ENCODE measurements around the gene EXTL1. TPM values are rescaled to one million over a fixed set of nuclear protein-coding genes. Genes with fewer than 3 reads are reported as not detected.

Gene EXTL1
- total and polyA plus RNA-seq, 10 of the 15 experiments (the other 5 are each of a cell fraction or from before 2014, with no cell fraction given) = not detected

DNA sequence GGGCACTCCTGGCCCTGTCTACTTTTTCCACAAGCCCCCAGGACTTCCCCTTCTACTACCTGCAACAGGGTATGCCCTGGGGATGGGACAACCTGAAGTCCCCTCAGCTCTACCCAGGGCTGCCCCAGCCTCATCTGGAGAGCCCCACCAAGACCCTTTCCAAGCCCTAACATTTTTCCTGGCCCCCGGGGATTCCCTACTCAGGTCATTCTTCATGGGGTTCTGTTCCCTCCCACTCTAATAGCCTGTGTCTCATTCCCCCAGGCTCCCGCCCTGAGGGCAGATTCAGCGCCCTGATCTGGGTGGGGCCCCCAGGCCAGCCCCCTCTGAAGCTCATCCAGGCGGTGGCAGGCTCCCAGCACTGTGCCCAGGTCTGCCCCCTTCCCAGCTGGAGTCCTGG, 9.6 kb downstream of the EXTL1 start:
- no peak for DNase-seq (ENCODE audit: low read depth, low spot score)
- Histone ChIP-seq H3K79me2 (ENCODE audit: control insufficient read depth, insufficient read depth, low read length) (no peaks in the 10 kb centered on the region), H3K27ac (ENCODE audit: control insufficient read depth, insufficient read depth) (no peak overlapping the region), H3K4me3 (no peak overlapping the region), H2AFZ (ENCODE audit: control insufficient read depth, low read depth, low read length) (no peak overlapping the region), H3K9me3 (replicated peaks; ENCODE audit: control insufficient read depth, insufficient read depth, low read length) (0 out of 3 replicates have a peak, but pooled peaks cover 2% of the 10 kb centered on the region), H3K4me2 (ENCODE audit: control insufficient read depth, insufficient read depth) (no peak overlapping the region), H3K36me3 (ENCODE audit: control insufficient read depth in 2 of 2, insufficient read depth in 2 of 2, low read length in 1 of 2) (no peaks in the 10 kb centered on the region), H3K9ac (ENCODE audit: control insufficient read depth, insufficient read depth, low read length) (no peak overlapping the region), H3K27me3 (replicated peaks in 1 of 2; ENCODE audit: control insufficient read depth in 2 of 2, insufficient read depth in 2 of 2, low read length in 1 of 2) (peaks cover 0 to 2% of the 10 kb centered on the region in 2 experiments; a peak in 3 of 4 replicates), H3K4me1 (ENCODE audit: control insufficient read depth, insufficient read depth, low read length) (peaks cover 7% of the 10 kb centered on the region; the same call in 1 of the 2 replicates), H4K20me1 (ENCODE audit: control insufficient read depth, insufficient read depth) (no peaks in the 10 kb centered on the region)
- ChIA-PET POLR2A (interaction anchor here (0.6 kb wide), 1 partner anchor 535 kb away, joined by 3 read pairs; no protein-coding TSS in a partner anchor), CTCF (interaction anchor here (1.7 kb wide), 2 partner anchors 114 to 128 kb away, joined by 4 to 6 read pairs; no protein-coding TSS in a partner anchor), RAD21 (ENCODE audit: unreplicated experiment) (no interaction called here), SMC1A (ENCODE audit: uncharacterized antibody, unreplicated experiment) (no interaction called here)
- no peak for FAIRE-seq
- intact Hi-C loops (cut with micrococcal nuclease; ENCODE audit: unreplicated experiment) = no loop called here
- 0% methylated on average over 4 of the region's 4 CpGs for WGBS (ENCODE audit: insufficient coverage, insufficient replicate concordance, low lambda C conversion rate, missing lambda C conversion rate)
- in situ Hi-C loops (cut with MboI) = no loop called here
- no peak for ATAC-seq
- BruUV-seq (replicated peaks) = no TSS peak
- TF ChIP-seq, protein P1, sequence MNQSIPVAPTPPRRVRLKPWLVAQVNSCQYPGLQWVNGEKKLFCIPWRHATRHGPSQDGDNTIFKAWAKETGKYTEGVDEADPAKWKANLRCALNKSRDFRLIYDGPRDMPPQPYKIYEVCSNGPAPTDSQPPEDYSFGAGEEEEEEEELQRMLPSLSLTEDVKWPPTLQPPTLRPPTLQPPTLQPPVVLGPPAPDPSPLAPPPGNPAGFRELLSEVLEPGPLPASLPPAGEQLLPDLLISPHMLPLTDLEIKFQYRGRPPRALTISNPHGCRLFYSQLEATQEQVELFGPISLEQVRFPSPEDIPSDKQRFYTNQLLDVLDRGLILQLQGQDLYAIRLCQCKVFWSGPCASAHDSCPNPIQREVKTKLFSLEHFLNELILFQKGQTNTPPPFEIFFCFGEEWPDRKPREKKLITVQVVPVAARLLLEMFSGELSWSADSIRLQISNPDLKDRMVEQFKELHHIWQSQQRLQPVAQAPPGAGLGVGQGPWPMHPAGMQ (IDR thresholded peaks at IDR 0.05; ENCODE audit: borderline replicate concordance) = no peak
- TF ChIP-seq DPF2 (IDR thresholded peaks at IDR 0.05) (no peak), MYB (IDR thresholded peaks at IDR 0.05; ENCODE audit: borderline replicate concordance, low read depth, low read length) (no peak), SIN3A (IDR thresholded peaks at IDR 0.05; ENCODE audit: low read depth, low read length) (no peak), ZNF207 (IDR thresholded peaks at IDR 0.05; ENCODE audit: borderline replicate concordance) (no peak), BCL11A (IDR thresholded peaks at IDR 0.05; ENCODE audit: low read depth, low read length) (no peak), HDGF (IDR thresholded peaks at IDR 0.05) (no peak), YBX1 (IDR thresholded peaks at IDR 0.05) (no peak), EP300 (IDR thresholded peaks at IDR 0.05; ENCODE audit: borderline replicate concordance in 1 of 2, control insufficient read depth in 1 of 2, low read depth in 2 of 2, low read length in 2 of 2) (no peak), ZNF217 (IDR thresholded peaks at IDR 0.05) (no peak), MEF2A (IDR thresholded peaks at IDR 0.05; ENCODE audit: insufficient read depth, low read depth, low read length) (no peak)
- TF ChIP-seq, protein P2, sequence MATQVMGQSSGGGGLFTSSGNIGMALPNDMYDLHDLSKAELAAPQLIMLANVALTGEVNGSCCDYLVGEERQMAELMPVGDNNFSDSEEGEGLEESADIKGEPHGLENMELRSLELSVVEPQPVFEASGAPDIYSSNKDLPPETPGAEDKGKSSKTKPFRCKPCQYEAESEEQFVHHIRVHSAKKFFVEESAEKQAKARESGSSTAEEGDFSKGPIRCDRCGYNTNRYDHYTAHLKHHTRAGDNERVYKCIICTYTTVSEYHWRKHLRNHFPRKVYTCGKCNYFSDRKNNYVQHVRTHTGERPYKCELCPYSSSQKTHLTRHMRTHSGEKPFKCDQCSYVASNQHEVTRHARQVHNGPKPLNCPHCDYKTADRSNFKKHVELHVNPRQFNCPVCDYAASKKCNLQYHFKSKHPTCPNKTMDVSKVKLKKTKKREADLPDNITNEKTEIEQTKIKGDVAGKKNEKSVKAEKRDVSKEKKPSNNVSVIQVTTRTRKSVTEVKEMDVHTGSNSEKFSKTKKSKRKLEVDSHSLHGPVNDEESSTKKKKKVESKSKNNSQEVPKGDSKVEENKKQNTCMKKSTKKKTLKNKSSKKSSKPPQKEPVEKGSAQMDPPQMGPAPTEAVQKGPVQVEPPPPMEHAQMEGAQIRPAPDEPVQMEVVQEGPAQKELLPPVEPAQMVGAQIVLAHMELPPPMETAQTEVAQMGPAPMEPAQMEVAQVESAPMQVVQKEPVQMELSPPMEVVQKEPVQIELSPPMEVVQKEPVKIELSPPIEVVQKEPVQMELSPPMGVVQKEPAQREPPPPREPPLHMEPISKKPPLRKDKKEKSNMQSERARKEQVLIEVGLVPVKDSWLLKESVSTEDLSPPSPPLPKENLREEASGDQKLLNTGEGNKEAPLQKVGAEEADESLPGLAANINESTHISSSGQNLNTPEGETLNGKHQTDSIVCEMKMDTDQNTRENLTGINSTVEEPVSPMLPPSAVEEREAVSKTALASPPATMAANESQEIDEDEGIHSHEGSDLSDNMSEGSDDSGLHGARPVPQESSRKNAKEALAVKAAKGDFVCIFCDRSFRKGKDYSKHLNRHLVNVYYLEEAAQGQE (IDR thresholded peaks at IDR 0.05; ENCODE audit: low read depth, low read length) = no peak
- TF ChIP-seq, protein P3, sequence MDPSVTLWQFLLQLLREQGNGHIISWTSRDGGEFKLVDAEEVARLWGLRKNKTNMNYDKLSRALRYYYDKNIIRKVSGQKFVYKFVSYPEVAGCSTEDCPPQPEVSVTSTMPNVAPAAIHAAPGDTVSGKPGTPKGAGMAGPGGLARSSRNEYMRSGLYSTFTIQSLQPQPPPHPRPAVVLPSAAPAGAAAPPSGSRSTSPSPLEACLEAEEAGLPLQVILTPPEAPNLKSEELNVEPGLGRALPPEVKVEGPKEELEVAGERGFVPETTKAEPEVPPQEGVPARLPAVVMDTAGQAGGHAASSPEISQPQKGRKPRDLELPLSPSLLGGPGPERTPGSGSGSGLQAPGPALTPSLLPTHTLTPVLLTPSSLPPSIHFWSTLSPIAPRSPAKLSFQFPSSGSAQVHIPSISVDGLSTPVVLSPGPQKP (IDR thresholded peaks at IDR 0.05; ENCODE audit: low read depth, low read length) = no peak
- TF ChIP-seq, protein P4, sequence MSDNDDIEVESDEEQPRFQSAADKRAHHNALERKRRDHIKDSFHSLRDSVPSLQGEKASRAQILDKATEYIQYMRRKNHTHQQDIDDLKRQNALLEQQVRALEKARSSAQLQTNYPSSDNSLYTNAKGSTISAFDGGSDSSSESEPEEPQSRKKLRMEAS (IDR thresholded peaks at IDR 0.05; ENCODE audit: low read depth, low read length) = no peak
- TF ChIP-seq, protein P5, sequence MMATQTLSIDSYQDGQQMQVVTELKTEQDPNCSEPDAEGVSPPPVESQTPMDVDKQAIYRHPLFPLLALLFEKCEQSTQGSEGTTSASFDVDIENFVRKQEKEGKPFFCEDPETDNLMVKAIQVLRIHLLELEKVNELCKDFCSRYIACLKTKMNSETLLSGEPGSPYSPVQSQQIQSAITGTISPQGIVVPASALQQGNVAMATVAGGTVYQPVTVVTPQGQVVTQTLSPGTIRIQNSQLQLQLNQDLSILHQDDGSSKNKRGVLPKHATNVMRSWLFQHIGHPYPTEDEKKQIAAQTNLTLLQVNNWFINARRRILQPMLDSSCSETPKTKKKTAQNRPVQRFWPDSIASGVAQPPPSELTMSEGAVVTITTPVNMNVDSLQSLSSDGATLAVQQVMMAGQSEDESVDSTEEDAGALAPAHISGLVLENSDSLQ (IDR thresholded peaks at IDR 0.05) = no peak
- TF ChIP-seq, protein P6, sequence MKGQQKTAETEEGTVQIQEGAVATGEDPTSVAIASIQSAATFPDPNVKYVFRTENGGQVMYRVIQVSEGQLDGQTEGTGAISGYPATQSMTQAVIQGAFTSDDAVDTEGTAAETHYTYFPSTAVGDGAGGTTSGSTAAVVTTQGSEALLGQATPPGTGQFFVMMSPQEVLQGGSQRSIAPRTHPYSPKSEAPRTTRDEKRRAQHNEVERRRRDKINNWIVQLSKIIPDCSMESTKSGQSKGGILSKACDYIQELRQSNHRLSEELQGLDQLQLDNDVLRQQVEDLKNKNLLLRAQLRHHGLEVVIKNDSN (IDR thresholded peaks at IDR 0.05; ENCODE audit: borderline replicate concordance, extremely low read length, insufficient read depth, low read depth, low read length) = no peak

Data from GM12878 (cell line).